Activated T-cell treated with anti-CD3 and anti-CD28 coated beads, Interleukin-2, amount 50 U/mL, for 48 hours (primary cell): ENCODE data around the gene EFCAB6.

Experiments
- DNase-seq, 2 experiments: peaks; one replicate each; pipeline ENCODE4 v3.0.0-alpha.2; 2020

EFCAB6 gene

GRCh38 chr22:43798492-43798891 is 13.6 kb downstream of the EFCAB6 start:
- no peak for DNase-seq

- DNase-seq: no peak
Observed at GRCh38 chr22:43796567-43796966, 15.5 kb downstream of the EFCAB6 start.

DNA sequence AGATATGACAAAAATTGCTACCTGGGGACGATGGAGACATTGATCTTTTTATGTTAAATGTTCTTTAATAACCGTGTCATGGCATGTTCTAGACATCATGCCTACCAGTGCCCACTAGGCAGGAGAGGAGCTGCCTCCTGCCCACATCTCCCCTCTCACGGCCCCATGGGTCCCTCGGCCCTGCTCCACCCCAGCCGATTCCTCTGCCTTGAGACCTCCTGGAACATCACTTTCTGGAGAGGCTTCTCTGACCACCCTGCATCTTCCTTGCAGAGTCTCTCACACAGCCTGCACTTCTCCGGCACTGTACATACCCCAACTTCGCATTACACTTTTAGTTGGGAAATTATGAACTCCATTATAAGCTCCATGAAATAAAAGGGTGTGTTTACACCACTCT is 16.8 kb downstream of the EFCAB6 start:
- DNase-seq: no peak

- no peak for DNase-seq
Observed at GRCh38 chr22:43792905-43793304, 19.2 kb downstream of the EFCAB6 start.

GRCh38 chr22:43789452-43789851 is 22.7 kb downstream of the EFCAB6 start:
- no peak for DNase-seq

DNA sequence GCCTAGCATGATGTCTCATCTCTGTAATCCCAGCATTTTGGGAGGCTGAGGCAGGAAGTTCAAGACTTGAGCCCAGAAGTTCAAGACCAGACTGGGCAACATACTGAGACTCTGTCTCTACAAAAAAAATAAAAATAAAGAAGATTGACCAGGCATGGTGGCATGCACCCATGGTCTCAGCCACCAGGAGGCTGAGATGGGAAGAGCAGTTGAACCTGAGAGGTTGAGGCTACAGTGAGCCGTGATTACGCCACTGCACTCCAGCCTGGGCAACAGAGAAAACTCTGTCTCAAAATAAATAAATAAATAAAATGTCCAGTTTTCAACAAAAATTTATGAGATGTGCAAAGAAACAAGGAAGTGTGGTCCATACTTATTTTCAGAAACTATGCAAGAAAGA is 28.3 kb downstream of the EFCAB6 start:
- no peak for DNase-seq

- DNase-seq: no peak
Observed at GRCh38 chr22:43782448-43782847, 29.7 kb downstream of the EFCAB6 start.

GRCh38 chr22:43777286-43777685 is 34.8 kb downstream of the EFCAB6 start:
- DNase-seq: no peak

- no peak for DNase-seq
Observed at GRCh38 chr22:43776081-43776670, 35.9 kb downstream of the EFCAB6 start.

GRCh38 chr22:43774318-43774915 is 37.7 kb downstream of the EFCAB6 start:
- DNase-seq: no peak

DNA sequence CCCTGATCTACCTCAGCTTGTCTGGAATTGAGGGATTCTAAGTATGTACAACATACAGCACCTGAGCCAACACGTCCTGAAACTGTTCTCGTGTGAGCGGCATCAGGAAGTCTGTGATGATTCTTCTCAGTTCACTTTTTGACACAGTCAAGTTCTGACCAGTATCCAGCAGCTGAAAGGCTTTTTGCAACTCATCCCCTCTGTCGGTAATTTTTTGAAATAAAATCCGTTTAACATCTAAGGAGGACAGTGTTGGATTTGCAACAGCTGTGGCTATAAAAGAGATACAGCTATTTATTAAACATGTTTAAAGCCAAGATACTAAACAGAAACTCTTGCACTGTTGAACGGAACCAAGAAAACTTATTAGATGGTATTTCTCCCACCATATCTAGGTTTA is 39.3 kb downstream of the EFCAB6 start:
- DNase-seq: no peak

DNA sequence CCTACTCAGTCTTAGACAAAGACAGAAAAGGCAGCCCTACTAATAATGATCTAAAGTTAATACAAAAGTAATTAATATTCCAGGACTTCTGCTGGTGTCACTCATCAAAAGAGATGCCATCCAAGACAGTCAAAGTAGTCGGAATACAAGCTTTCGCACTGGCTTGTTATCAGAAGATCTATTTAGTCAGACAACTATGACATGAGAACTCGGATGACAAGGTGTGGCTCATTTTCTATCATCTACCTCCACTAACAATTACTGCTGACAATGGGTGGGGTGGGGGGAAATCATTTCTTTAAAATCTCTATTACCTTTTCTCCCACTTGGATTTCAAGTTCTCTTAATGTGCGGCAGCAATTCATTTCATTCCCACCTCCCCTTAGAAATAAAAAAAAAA is 56.7 kb downstream of the EFCAB6 start:
- DNase-seq: no peak

DNA sequence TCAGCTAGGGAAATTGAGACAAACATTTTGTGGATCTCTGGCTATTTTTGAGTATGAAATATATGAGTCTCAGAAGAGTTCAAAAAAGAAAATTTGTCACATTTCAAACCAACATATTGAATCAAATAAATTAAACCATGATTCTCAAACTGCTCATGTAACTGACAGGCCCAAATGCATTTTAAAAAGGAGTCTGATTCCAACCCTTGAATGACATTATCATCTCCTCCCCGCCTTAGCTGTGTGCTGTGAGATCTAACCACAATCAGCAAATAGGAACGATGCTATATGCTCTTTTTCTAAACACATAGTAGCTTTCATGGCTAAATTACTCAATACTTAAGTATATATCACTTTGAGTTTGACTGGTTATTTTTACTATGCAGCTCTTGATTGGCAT is 57.1 kb downstream of the EFCAB6 start:
- DNase-seq: no peak

DNA sequence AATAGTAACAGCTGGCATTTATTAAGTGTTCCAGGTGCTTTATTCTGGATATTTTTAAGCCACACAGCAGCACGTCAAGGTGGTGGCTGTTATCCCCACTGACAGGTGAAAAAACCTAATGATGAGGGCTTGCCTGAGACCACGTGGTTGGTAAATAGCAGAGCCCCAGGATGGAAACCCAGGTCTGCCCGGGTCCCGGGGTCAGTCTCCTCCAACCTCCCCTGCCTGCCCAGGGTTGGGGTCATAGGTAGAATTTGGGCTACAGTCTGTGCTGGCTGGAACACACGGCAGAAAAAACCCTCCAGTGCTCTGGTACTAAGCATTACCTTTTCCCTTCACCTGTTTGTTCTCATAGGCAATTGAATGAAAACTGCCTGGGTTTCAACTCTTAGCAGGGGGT is 57.9 kb downstream of the EFCAB6 start:
- no peak for DNase-seq

- DNase-seq: no peak
Observed at GRCh38 chr22:43753688-43754087, 58.4 kb downstream of the EFCAB6 start.

- DNase-seq: no peak
Observed at GRCh38 chr22:43750751-43751150, 61.4 kb downstream of the EFCAB6 start.

DNA sequence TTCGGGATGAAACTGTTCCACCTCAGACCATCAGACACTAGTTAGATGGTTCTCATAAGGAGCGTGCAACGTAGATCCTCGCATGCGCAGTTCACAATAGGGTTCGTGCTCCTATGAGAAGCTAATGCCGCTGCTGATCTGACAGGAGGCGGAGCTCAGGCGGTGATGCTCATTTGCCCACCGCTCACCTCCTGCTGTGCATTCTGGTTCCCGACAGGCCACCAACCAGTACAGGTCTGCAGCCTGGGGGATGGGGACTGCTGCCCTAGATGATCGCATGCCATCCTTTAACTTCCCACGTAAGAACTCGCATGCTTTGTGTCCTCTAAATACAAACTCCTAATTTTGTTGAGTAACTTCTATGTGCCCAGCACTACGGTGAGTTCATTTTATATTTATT is 62.6 kb downstream of the EFCAB6 start:
- no peak for DNase-seq

DNA sequence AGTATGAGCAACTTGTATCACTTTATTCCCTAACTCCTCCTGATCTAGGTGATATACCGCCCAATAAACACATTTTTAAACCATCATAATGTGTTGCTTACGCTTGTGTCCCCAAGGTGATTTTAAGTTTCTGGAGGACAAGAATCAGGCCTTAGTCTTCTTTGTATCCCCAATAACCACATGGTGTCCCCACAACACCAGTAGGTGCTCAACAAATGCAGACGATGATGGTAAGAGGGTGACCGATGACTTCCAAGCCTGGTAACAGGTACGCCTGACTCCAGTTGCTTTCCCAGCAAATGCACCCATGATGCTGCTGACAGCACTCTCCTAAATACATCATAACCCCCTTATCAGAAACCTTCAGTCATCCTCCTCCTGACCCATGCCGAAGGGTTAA is 64.2 kb downstream of the EFCAB6 start:
- no peak for DNase-seq

GRCh38 chr22:43747058-43747457 is 65.0 kb downstream of the EFCAB6 start:
- no peak for DNase-seq

- no peak for DNase-seq
Observed at GRCh38 chr22:43745783-43746356, 66.2 kb downstream of the EFCAB6 start.

- no peak for DNase-seq
Observed at GRCh38 chr22:43745411-43745770, 66.7 kb downstream of the EFCAB6 start.

GRCh38 chr22:43744700-43745410 is 67.2 kb downstream of the EFCAB6 start:
- no peak for DNase-seq

GRCh38 chr22:43743929-43744643 is 68.0 kb downstream of the EFCAB6 start:
- no peak for DNase-seq

DNA sequence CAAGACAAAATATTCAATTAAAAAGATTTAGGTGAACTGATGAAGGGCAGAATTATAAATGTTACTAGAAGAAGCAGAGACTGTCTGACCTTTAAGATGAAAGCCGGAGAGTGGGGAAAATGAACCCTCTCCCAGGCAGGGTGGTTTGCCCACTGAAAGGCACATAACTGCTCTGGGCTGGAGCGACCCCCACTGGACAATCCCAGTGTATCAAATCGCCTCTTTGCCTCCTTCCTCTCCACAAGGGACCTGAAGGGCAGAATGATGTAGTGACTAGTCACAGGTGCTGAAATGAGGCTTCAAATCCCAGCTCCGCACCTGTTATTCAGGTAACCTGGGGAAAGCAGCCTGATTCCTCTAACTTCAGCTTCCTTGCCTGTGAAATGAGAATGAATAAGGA is 69.0 kb downstream of the EFCAB6 start:
- DNase-seq: no peak
